HG03520 (cell line): ENCODE results near the gene LUC7L3.
"Not testable (repeated sequence)": the region's sequence is repeated elsewhere in the genome, so short reads cannot be mapped to it uniquely, and the experiment has no call there.

Experiments used
- ATAC-seq: cut with Tn5 transposase; IDR thresholded peaks from one replicate; pipeline ENCODE4 v1.9.1; 2021; ENCODE audit warnings: mild to moderate bottlenecking, moderate library complexity; ENCODE audit not compliant: unreplicated experiment

LUC7L3 gene

GRCh38 chr17:50779747-50780353 lies 60.4 kb downstream of the LUC7L3 start:
- no peak for ATAC-seq

GRCh38 chr17:50781167-50781566 lies 61.8 kb downstream of the LUC7L3 start:
- no peak for ATAC-seq

- no peak for ATAC-seq
Measured at GRCh38 chr17:50783193-50783660, 63.8 kb downstream of the LUC7L3 start.

- no peak for ATAC-seq
Measured at GRCh38 chr17:50783905-50784304, 64.5 kb downstream of the LUC7L3 start.

- ATAC-seq: no peak
Measured at GRCh38 chr17:50785126-50785525, 65.7 kb downstream of the LUC7L3 start.

- ATAC-seq: no peak
Measured at GRCh38 chr17:50785946-50786570, 66.7 kb downstream of the LUC7L3 start.

GRCh38 chr17:50787106-50787505 lies 67.7 kb downstream of the LUC7L3 start:
- no peak for ATAC-seq

GRCh38 chr17:50790618-50791017 lies 71.2 kb downstream of the LUC7L3 start:
- ATAC-seq: no peak

- no peak for ATAC-seq
Measured at GRCh38 chr17:50792132-50792531, 72.7 kb downstream of the LUC7L3 start.

GRCh38 chr17:50793007-50793406 lies 73.6 kb downstream of the LUC7L3 start:
- no peak for ATAC-seq

GRCh38 chr17:50794361-50794760 lies 75.0 kb downstream of the LUC7L3 start:
- ATAC-seq: no peak

- no peak for ATAC-seq
Measured at GRCh38 chr17:50797135-50797810, 77.9 kb downstream of the LUC7L3 start.

GRCh38 chr17:50798424-50799288 lies 79.3 kb downstream of the LUC7L3 start:
- no peak for ATAC-seq

GRCh38 chr17:50799582-50799981 lies 80.2 kb downstream of the LUC7L3 start:
- ATAC-seq: no peak

- ATAC-seq: no peak
Measured at GRCh38 chr17:50800196-50800700, 80.8 kb downstream of the LUC7L3 start.

GRCh38 chr17:50802609-50803571 lies 83.5 kb downstream of the LUC7L3 start:
- no peak for ATAC-seq

GRCh38 chr17:50803676-50804075 lies 84.3 kb downstream of the LUC7L3 start:
- ATAC-seq: no peak

- not testable (repeated sequence) for ATAC-seq
Measured at GRCh38 chr17:50804749-50805475, 85.5 kb downstream of the LUC7L3 start.

GRCh38 chr17:50805486-50805885 lies 86.1 kb downstream of the LUC7L3 start:
- ATAC-seq: no peak
